Esophagus muscularis mucosa (tissue), 4 donors: Measurements from ENCODE around the gene EIF4E. TPM values are rescaled to one million over a fixed set of nuclear protein-coding genes. Genes with fewer than 3 reads are reported as not detected.

ENCODE experiments used
- DNase-seq: peaks from one replicate; pipeline ENCODE4 v3.0.0-alpha.2; 2017; ENCODE audit errors: extremely low spot score
- H3K27ac ChIP-seq, 4 donors: fragments of 200-600 bp; sonication (generic); replicated peaks in 1 of 4; 1 replicate in 3 of 4; 2 replicates in 1 of 4; pipeline ENCODE4 v1.5.1; 2016 to 2019; ENCODE audit warnings: mild to moderate bottlenecking in 1 of 4
- H3K27me3 ChIP-seq, 4 donors: fragments of 200-600 bp; sonication (generic); one replicate each; pipeline versions ENCODE4 v1.5.1 to v1.6.0; 2016 to 2019
- H3K36me3 ChIP-seq, 4 donors: fragments of 200-600 bp; sonication (generic); one replicate each; pipeline ENCODE4 v1.5.1; 2016 to 2019
- H3K4me1 ChIP-seq, 4 donors: fragments of 200-600 bp; sonication (generic); one replicate each; pipeline ENCODE4 v1.5.1; 2016 to 2019
- H3K4me3 ChIP-seq, 4 donors: fragments of 200-600 bp; sonication (generic); 1 replicate in 2 of 4; 2 replicates in 2 of 4; pipeline ENCODE4 v1.5.1; 2016 to 2019; ENCODE audit warnings: mild to moderate bottlenecking in 4 of 4, moderate library complexity in 1 of 4
- H3K9me3 ChIP-seq, 4 donors: fragments of 200-600 bp; sonication (generic); 1 replicate in 3 of 4; 2 replicates in 1 of 4; pipeline ENCODE4 v1.5.1; 2016 to 2019
- CTCF ChIP-seq, 3 experiments: fragments of 200-600 bp in 2 of 3; fragments of 450-650 bp in 1 of 3; sonication (generic) in 2 of 3; IDR thresholded peaks; one replicate each; pipeline ENCODE4 v1.5.1; 2017 to 2019; ENCODE audit warnings: antibody characterized with exemption in 3 of 3, mild to moderate bottlenecking in 2 of 3, moderate library complexity in 1 of 3
- EP300 ChIP-seq: sonication (generic); formaldehyde crosslinking; IDR thresholded peaks from one replicate; pipeline ENCODE4 v1.6.1; 2017; ENCODE audit warnings: antibody characterized with exemption
- POLR2A ChIP-seq: fragments of 450-650 bp; IDR thresholded peaks from one replicate; pipeline ENCODE4 v1.6.1; 2017; ENCODE audit warnings: antibody characterized with exemption, moderate library complexity, mild to moderate bottlenecking, low read depth
- POLR2AphosphoS5 ChIP-seq, 2 donors: sonication (generic); formaldehyde crosslinking; IDR thresholded peaks; one replicate each; pipeline ENCODE4 v1.6.1; 2017; ENCODE audit warnings: antibody characterized with exemption in 2 of 2
- WGBS: methylation state at CpG from one replicate; pipeline ENCODE4 v1.1.5; 2018; 5-methylcytosine and 5-hydroxymethylcytosine counted together
- intact Hi-C: fragments of 100-400 bp; cut with DNase I; formaldehyde crosslinking; loops from one replicate; pipeline ENCODE4 v1.15.1; 2023
- total RNA-seq, 4 donors: library from RNA; depleted of rRNA; stranded (reverse); fragments of >200 nt; gene quantifications; one replicate each; pipeline versions ENCODE4 v1.1.0 to v1.2.1, GENCODE V29; 2016

The EIF4E gene
- total RNA-seq, 4 donors from 2014 or later: 67.7 to 84.3 (median 76.5) TPM

- TF ChIP-seq CTCF (IDR thresholded peaks at IDR 0.05) (no peak), EP300 (no peak), POLR2AphosphoS5 (IDR thresholded peaks at IDR 0.05) (no peak), POLR2A (no peak)
- Histone ChIP-seq H3K27me3 (no peaks in the 10 kb centered on the region), H3K27ac (no peak overlapping the region), H3K4me3 (no peak overlapping the region), H3K9me3 (no peaks in the 10 kb centered on the region), H3K36me3 (no peaks in the 10 kb centered on the region), H3K4me1 (no peaks in the 10 kb centered on the region)
- intact Hi-C loops: no loop called here
- DNase-seq: no peak
- 93% methylated on average over 1 of the region's 1 CpG for WGBS
Observed at GRCh38 chr4:98946359-98946758, 17.4 kb upstream of the EIF4E start.

DNA sequence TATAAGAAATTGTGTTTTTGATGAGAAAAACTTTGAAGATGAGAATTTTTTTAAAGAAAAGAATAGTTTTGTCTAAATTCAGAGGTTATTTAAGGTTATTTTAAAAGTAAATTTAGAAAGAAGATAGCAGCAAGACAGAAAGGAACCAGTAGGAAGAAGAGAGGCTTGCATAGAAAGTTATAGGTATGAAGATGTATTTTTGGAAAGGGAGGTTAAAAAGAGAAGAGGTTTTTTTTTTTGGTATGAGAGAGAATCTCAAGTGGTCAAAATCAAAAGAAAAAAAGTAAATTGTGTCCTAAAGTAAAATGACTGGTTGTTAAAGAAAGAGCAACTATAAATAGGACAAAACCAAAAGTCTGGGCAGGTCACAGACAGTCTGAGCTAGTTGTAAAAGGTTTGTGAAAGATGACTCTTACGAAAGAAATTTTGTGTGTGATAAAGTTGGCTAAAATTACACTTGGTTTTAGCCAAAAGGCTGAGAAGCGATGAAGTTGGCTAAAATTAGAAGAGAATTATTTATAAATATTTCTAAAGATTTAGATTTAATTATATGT is 16.4 kb upstream of the EIF4E start:
- H3K4me1 ChIP-seq: no peaks in the 10 kb centered on the region
- DNase-seq: no peak
- WGBS: 78% methylated on average over 2 of the region's 2 CpGs
- H3K4me3 ChIP-seq: no peak overlapping the region
- intact Hi-C loops: no loop called here
- H3K36me3 ChIP-seq: no peaks in the 10 kb centered on the region
- H3K27me3 ChIP-seq: no peaks in the 10 kb centered on the region
- TF ChIP-seq POLR2A: no peak
- TF ChIP-seq EP300: no peak
- TF ChIP-seq POLR2AphosphoS5 (IDR thresholded peaks at IDR 0.05): no peak
- TF ChIP-seq CTCF (IDR thresholded peaks at IDR 0.05): no peak
- H3K9me3 ChIP-seq: no peaks in the 10 kb centered on the region
- H3K27ac ChIP-seq: no peak overlapping the region

- peak; percentile 66 for DNase-seq
- no peaks in the 10 kb centered on the region for H3K36me3 ChIP-seq
- TF ChIP-seq EP300 (no peak), CTCF (IDR thresholded peaks at IDR 0.05) (peak; percentile 59 to 76 (median 60))
- H3K27ac ChIP-seq: no peak overlapping the region
- H3K4me3 ChIP-seq: no peak overlapping the region
- H3K4me1 ChIP-seq: peaks cover 0 to 5% (median 0%) of the 10 kb centered on the region in 4 donors
- no peaks in the 10 kb centered on the region for H3K27me3 ChIP-seq
- intact Hi-C loops: loop anchor here (5.0 to 10.0 kb wide), 3 partner anchors 52 to 525 kb away; no protein-coding TSS in a partner anchor
- WGBS: 39% methylated on average over 2 of the region's 2 CpGs
- no peaks in the 10 kb centered on the region for H3K9me3 ChIP-seq
Observed at GRCh38 chr4:98939892-98940298, 11.0 kb upstream of the EIF4E start.

- Histone ChIP-seq H3K4me1 (peaks cover 0 to 5% (median 0%) of the 10 kb centered on the region in 4 donors), H3K27me3 (no peaks in the 10 kb centered on the region), H3K4me3 (no peak overlapping the region), H3K36me3 (no peaks in the 10 kb centered on the region), H3K9me3 (no peaks in the 10 kb centered on the region), H3K27ac (no peak overlapping the region)
- 89% methylated on average over 1 of the region's 1 CpG for WGBS
- no peak for TF ChIP-seq POLR2AphosphoS5 (IDR thresholded peaks at IDR 0.05)
- TF ChIP-seq POLR2A: no peak
- TF ChIP-seq CTCF (IDR thresholded peaks at IDR 0.05): no peak
- no peak for TF ChIP-seq EP300
- DNase-seq: peak; percentile 7
- intact Hi-C loops: loop anchor here (5.0 to 10.0 kb wide), 2 partner anchors 118 to 525 kb away; no protein-coding TSS in a partner anchor
Observed at GRCh38 chr4:98939438-98939837, 10.5 kb upstream of the EIF4E start.
